HepG2 (cell line): ENCODE results near the gene HDGF. TPM values are rescaled to one million over a fixed set of nuclear protein-coding genes. Genes with fewer than 3 reads are reported as not detected.

Experiments
- EP300 ChIP-seq, 3 experiments: sonication (generic) in 1 of 3; formaldehyde crosslinking in 1 of 3; IDR thresholded peaks; 2 replicates each; pipeline versions ENCODE4 v1.5.1 to v1.6.1; 2011 to 2020; ENCODE audit warnings: low read depth in 2 of 3, low read length in 2 of 3, borderline replicate concordance in 1 of 3, improper control_type of control experiment in 1 of 3, mild to moderate bottlenecking in 1 of 3, missing genetic modification reagents in 1 of 3, moderate library complexity in 1 of 3
- HMG20A ChIP-seq: IDR thresholded peaks from 2 replicates; pipeline ENCODE4 v1.6.1; 2016; ENCODE audit warnings: borderline replicate concordance
- HOXA5 ChIP-seq: sonication (generic); formaldehyde crosslinking; IDR thresholded peaks from 2 replicates; pipeline ENCODE4 v1.4.0; 2020; ENCODE audit warnings: missing genetic modification reagents
- JUN ChIP-seq: sonication (generic); formaldehyde crosslinking; IDR thresholded peaks from 2 replicates; pipeline ENCODE4 v1.4.0; 2020; ENCODE audit warnings: mild to moderate bottlenecking, missing genetic modification reagents
- MATR3 ChIP-seq: sonication (generic); formaldehyde crosslinking; IDR thresholded peaks from 2 replicates; pipeline ENCODE4 v1.4.0; 2020; ENCODE audit warnings: missing genetic modification reagents
- MED1 ChIP-seq: sonication (generic); formaldehyde crosslinking; IDR thresholded peaks from 2 replicates; pipeline ENCODE4 v1.4.0; 2020; ENCODE audit warnings: missing genetic modification reagents
- MED8 ChIP-seq: sonication (generic); formaldehyde crosslinking; IDR thresholded peaks from 2 replicates; pipeline ENCODE4 v1.8.1; 2023; ENCODE audit warnings: mild to moderate bottlenecking, missing genetic modification reagents; ENCODE audit not compliant: insufficient replicate concordance
- MYC ChIP-seq: sonication (generic); formaldehyde crosslinking; IDR thresholded peaks from 2 replicates; pipeline ENCODE4 v1.9.0; 2021; ENCODE audit warnings: missing genetic modification reagents, borderline replicate concordance
- NFYC ChIP-seq: IDR thresholded peaks from 2 replicates; pipeline ENCODE4 v1.6.1; 2016; ENCODE audit warnings: missing genetic modification reagents, missing compliant biosample characterization
- NR2C2 ChIP-seq: sonication (generic); formaldehyde crosslinking; IDR thresholded peaks from 2 replicates; pipeline ENCODE4 v1.4.0; 2020; ENCODE audit warnings: missing genetic modification reagents, mild to moderate bottlenecking, moderate library complexity, borderline replicate concordance
- POGZ ChIP-seq: sonication (generic); formaldehyde crosslinking; IDR thresholded peaks from 2 replicates; pipeline ENCODE4 v1.4.0; 2020; ENCODE audit warnings: mild to moderate bottlenecking, missing genetic modification reagents
- POLR2AphosphoS5 ChIP-seq: IDR thresholded peaks from 2 replicates; pipeline ENCODE4 v1.6.1; 2012; ENCODE audit warnings: low read depth, low read length
- RXRB ChIP-seq: IDR thresholded peaks from 2 replicates; pipeline ENCODE4 v1.6.1; 2016; ENCODE audit warnings: borderline replicate concordance, missing genetic modification reagents, missing compliant biosample characterization
- SIN3B ChIP-seq: fragments of 150-350 bp; IDR thresholded peaks from 2 replicates; pipeline ENCODE4 v1.6.1; 2014; ENCODE audit warnings: low read length
- SOX13 ChIP-seq, 3 experiments: fragments of 450-650 bp in 1 of 3; sonication (generic) in 1 of 3; formaldehyde crosslinking in 1 of 3; IDR thresholded peaks in 2 of 3; conservative IDR thresholded peaks in 1 of 3; 2 replicates each; pipeline versions ENCODE4 v1.5.0 to v1.6.1; 2016 to 2020; ENCODE audit warnings: antibody characterized with exemption in 1 of 3, mild to moderate bottlenecking in 1 of 3, missing compliant biosample characterization in 1 of 3, missing genetic modification reagents in 1 of 3, moderate library complexity in 1 of 3
- TCF7 ChIP-seq: sonication (generic); IDR thresholded peaks from 2 replicates; pipeline ENCODE4 v1.6.1; 2016; ENCODE audit warnings: antibody characterized with exemption, low read depth
- TEAD3 ChIP-seq: optimal IDR thresholded peaks from 2 replicates; pipeline ENCODE3; 2016; ENCODE audit warnings: borderline replicate concordance
- ZNF484 ChIP-seq: sonication (generic); formaldehyde crosslinking; IDR thresholded peaks from 2 replicates; pipeline ENCODE4 v1.5.1; 2020; ENCODE audit warnings: mild to moderate bottlenecking, low read depth, missing genetic modification reagents, borderline replicate concordance
- ZNF598 ChIP-seq: sonication (generic); formaldehyde crosslinking; IDR thresholded peaks from 2 replicates; pipeline ENCODE4 v1.5.1; 2020; ENCODE audit warnings: mild to moderate bottlenecking, missing genetic modification reagents, borderline replicate concordance
- polyA plus RNA-seq, 8 experiments: library from polyadenylated mRNA; depleted of rRNA in 3 of 8; stranded (reverse) in 7 of 8; unstranded in 1 of 8; fragments of >200 nt; fragmentation: Illumina TruSeq in 4 of 8; extraction: Trizol in 4 of 8; gene quantifications; 2 replicates each; pipeline versions ENCODE4 v1.2.1 to v1.2.3, GENCODE V29; 2011 to 2016; ENCODE audit warnings: low read depth in 4 of 8, missing spikeins in 1 of 8, mixed read lengths in 1 of 8; ENCODE audit not compliant: insufficient read depth in 1 of 8
- total RNA-seq, 5 experiments: library from RNA; depleted of rRNA; stranded (reverse); fragments of >200 nt; fragmentation: Illumina TruSeq; extraction: Trizol; gene quantifications; 2 replicates each; pipeline ENCODE4 v1.2.3, GENCODE V29; 2016; ENCODE audit warnings: low read depth in 1 of 5
- TF ChIP-seq, protein P1 (sequence below): IDR thresholded peaks from 2 replicates; pipeline ENCODE4 v1.6.1; 2016; ENCODE audit warnings: missing genetic modification reagents, missing compliant biosample characterization
- TF ChIP-seq, protein P2 (sequence below): sonication (generic); formaldehyde crosslinking; IDR thresholded peaks from 2 replicates; pipeline ENCODE4 v1.8.1; 2023; ENCODE audit warnings: mild to moderate bottlenecking, inconsistent platforms, moderate library complexity, missing genetic modification reagents, borderline replicate concordance
- TF ChIP-seq, protein P3 (sequence below): sonication (generic); formaldehyde crosslinking; IDR thresholded peaks from 2 replicates; pipeline ENCODE4; 2020; ENCODE audit warnings: missing genetic modification reagents, mild to moderate bottlenecking, borderline replicate concordance
- TF ChIP-seq, protein P4 (sequence below): sonication (generic); formaldehyde crosslinking; IDR thresholded peaks from 2 replicates; pipeline ENCODE4 v1.8.1; 2023; ENCODE audit warnings: missing genetic modification reagents, mild to moderate bottlenecking, borderline replicate concordance

HDGF gene
- total and polyA plus RNA-seq, 2 of the 13 experiments (the other 11 are each of a cell fraction or from before 2014, with no cell fraction given) = 156 to 196 TPM

DNA sequence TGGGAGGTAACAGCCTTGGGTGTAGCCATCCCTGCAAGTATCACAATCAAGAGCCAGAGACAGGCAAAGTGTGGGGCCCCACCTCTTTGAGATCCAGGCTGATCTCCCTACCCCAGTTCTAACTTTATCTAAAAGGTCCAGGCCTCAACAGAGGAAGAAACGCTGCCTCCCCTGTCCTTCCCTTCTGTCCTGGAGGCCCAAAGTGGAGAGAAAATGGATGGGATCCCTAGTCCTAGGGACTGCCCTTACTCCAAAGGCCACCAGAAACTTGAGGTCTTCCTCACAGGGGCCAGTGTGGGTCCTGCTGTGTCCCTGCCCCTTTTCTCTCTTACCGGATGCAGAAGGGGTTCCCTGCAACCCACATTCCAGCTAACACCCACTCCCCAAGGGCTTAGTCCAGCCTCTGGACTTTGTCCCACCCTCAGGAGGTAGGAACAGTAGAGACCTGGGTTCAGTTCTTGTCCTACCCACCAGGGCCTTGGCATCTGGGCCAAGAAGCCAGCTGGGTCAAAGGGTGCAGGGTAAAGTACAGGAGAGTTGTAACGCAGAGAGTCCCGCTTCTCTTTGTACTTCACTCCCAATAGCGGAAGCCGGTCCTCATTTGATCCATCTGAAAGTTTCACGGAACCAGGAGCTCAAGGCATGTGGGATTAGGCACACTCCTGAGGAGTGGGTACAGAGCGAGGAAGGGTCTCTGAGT is 1.9 kb downstream of the HDGF start (continued):
- TF ChIP-seq, protein P1, sequence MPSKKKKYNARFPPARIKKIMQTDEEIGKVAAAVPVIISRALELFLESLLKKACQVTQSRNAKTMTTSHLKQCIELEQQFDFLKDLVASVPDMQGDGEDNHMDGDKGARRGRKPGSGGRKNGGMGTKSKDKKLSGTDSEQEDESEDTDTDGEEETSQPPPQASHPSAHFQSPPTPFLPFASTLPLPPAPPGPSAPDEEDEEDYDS (CRISPR knock-in tag) = 0 out of 2 replicates have a peak, but pooled peaks have one; percentile 17
- peak; percentile 39; the same call in 1 of the 2 replicates for TF ChIP-seq POLR2AphosphoS5
- no peak for TF ChIP-seq POGZ (CRISPR knock-in tag)
- no peak for TF ChIP-seq HMG20A (CRISPR knock-in tag)
- TF ChIP-seq RXRB (CRISPR knock-in tag) = peak; percentile 42; the same call in 1 of the 2 replicates
- no peak for TF ChIP-seq ZNF598 (CRISPR knock-in tag)
- TF ChIP-seq MYC (CRISPR knock-in tag) = peak; percentile 31; the same call in 1 of the 2 replicates
- TF ChIP-seq TEAD3 = peak; percentile 91
- peak; percentile 49 for TF ChIP-seq MED1 (CRISPR knock-in tag)
- TF ChIP-seq HOXA5 (CRISPR knock-in tag) = 0 out of 2 replicates have a peak, but pooled peaks have one; percentile 22
- no peak for TF ChIP-seq NFYC (CRISPR knock-in tag)
- TF ChIP-seq, protein P2, sequence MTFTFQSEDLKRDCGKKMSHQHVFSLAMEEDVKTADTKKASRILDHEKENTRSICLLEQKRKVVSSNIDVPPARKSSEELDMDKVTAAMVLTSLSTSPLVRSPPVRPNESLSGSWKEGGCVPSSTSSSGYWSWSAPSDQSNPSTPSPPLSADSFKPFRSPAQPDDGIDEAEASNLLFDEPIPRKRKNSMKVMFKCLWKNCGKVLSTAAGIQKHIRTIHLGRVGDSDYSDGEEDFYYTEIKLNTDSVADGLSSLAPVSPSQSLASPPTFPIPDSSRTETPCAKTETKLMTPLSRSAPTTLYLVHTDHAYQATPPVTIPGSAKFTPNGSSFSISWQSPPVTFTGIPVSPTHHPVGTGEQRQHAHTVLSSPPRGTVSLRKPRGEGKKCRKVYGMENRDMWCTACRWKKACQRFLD (CRISPR knock-in tag) = no peak
- 0 out of 2 replicates have a peak, but pooled peaks have one; percentile 38 for TF ChIP-seq JUN
- no peak for TF ChIP-seq MED8 (CRISPR knock-in tag)
- TF ChIP-seq EP300 (IDR thresholded peaks at IDR 0.05; ENCODE audit: low read depth in 2 of 2, low read length in 2 of 2) = peak in 1 of 2 experiments; percentile 13; a peak in 1 of 4 replicates
- no peak for TF ChIP-seq EP300 (CRISPR knock-in tag; IDR thresholded peaks at IDR 0.05; ENCODE audit: borderline replicate concordance)
- no peak for TF ChIP-seq SOX13 (IDR thresholded peaks at IDR 0.05)
- peak in 1 of 2 experiments; percentile 20; a peak in 1 of 4 replicates for TF ChIP-seq SOX13 (CRISPR knock-in tag; conservative IDR thresholded peaks at IDR 0.05 in 1 of 2, IDR thresholded peaks at IDR 0.05 in 1 of 2)
- TF ChIP-seq, protein P3, sequence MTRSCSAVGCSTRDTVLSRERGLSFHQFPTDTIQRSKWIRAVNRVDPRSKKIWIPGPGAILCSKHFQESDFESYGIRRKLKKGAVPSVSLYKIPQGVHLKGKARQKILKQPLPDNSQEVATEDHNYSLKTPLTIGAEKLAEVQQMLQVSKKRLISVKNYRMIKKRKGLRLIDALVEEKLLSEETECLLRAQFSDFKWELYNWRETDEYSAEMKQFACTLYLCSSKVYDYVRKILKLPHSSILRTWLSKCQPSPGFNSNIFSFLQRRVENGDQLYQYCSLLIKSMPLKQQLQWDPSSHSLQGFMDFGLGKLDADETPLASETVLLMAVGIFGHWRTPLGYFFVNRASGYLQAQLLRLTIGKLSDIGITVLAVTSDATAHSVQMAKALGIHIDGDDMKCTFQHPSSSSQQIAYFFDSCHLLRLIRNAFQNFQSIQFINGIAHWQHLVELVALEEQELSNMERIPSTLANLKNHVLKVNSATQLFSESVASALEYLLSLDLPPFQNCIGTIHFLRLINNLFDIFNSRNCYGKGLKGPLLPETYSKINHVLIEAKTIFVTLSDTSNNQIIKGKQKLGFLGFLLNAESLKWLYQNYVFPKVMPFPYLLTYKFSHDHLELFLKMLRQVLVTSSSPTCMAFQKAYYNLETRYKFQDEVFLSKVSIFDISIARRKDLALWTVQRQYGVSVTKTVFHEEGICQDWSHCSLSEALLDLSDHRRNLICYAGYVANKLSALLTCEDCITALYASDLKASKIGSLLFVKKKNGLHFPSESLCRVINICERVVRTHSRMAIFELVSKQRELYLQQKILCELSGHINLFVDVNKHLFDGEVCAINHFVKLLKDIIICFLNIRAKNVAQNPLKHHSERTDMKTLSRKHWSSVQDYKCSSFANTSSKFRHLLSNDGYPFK (CRISPR knock-in tag) = 0 out of 2 replicates have a peak, but pooled peaks have one; percentile 33
- no peak for TF ChIP-seq MATR3
- peak; percentile 64; the same call in 1 of the 2 replicates for TF ChIP-seq NR2C2 (CRISPR knock-in tag)
- TF ChIP-seq, protein P4, sequence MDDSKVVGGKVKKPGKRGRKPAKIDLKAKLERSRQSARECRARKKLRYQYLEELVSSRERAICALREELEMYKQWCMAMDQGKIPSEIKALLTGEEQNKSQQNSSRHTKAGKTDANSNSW = no peak
- TF ChIP-seq SIN3B = no peak
- peak; percentile 29; the same call in 1 of the 2 replicates for TF ChIP-seq TCF7
- no peak for TF ChIP-seq ZNF484 (CRISPR knock-in tag)
